NCI-H128 (cell line): ENCODE measurements around the gene CCDC28B.

ENCODE experiments used
- DNase-seq: peaks from one replicate; lab custom pipeline; 2025; ENCODE audit not compliant: unreplicated experiment; lab: John Stamatoyannopoulos, UW

Gene CCDC28B

DNA sequence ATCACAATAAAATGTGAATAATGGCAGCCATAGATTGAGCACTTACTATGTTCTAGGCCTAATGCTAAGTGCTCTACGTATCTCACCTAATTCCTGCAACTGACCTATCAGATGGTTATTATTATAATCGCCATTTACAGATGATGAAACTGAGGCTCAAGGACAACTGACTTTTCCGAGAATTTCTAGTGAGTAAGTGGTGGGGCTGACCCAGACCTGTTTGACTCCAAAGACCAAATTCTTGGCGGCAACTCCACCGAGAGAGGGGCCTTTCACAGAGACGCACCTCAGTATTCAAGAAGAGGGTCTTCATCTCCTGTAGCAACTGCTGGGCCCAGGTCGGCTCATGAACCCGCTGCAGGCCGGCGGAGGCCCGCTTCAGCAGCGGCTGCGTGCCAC, 21.2 kb downstream of the CCDC28B start:
- no peak for DNase-seq

DNA sequence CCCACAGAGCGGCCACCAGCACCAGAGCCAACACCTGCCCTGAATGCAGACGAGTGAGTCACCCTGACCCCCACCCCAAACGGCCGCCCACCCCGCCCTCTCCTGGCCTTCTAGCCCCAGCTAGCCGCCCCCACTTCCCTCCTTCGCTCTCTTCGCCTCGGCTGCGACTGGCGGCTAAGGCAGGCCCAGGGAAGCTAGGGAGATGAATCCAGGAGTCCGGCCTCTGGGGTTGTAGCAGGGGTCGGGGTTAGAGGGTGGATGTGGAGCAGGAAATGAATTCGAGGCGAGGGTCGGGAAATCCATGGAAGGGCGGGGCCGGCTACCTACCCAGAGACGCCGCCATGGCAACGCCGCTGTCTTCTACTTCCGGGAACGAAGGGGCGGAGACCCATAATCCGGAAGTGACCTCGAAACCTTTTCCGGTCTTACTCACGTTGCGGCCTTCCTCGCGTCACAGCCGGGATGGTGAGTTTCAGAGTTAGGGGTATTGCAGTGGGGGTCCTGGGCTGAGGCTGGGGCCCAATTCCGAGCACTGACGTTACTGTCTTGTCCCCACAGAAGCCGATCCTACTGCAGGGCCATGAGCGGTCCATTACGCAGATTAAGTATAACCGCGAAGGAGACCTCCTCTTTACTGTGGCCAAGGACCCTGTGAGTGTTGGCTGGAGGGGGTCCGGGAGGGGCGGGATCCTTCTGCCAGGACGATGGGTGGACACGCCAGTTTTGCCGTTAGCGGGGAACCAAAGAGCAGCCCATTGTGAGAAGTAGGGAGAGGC, 21.8 kb downstream of the CCDC28B start, which contains the start of the genes EIF3I and TMEM234:
EIF3I (plus strand) TSS at position 428 of the 776 bp plus-strand sequence; CDS start at position 463, 35 bp downstream.
TMEM234 (minus strand) TSS at position 374 of the 776 bp plus-strand sequence; CDS start at position 343, 31 bp downstream.
- DNase-seq = peak; percentile 86

DNA sequence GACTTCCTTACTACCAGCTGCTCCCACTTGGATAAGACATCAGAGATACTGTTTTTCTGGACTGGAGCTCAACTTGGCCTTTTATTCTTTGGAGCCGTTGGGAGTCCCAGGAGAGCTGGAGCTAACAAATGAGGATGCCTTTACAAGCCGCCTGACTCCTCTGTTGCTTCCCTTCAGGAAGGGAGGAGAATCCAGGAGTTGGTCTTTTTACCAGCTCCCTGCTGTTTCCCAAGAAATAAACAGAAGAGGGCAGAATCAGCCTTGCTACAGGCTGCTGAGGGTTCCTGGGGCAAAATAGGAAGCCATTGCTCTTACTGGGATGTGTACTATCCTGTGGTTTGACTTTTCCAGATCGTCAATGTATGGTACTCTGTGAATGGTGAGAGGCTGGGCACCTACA, 23.3 kb downstream of the CCDC28B start:
- no peak for DNase-seq

DNA sequence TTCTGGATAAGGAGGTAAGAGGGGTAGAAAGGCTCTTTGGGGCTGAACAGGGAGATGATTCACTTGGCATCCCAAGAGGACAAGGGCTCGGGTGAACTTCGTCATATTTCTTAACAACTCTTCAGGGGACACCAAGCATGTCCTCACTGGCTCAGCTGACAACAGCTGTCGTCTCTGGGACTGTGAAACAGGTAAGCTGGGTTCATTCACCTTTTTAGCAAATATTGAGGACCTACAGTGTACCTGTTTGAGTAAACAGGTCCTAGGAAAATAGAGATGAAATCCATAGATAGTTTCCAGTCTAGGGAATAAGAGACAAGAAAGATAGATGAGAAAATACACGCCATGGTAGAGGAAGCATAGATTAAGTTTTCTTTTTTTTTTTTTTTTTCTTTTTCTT, 23.9 kb downstream of the CCDC28B start:
- no peak for DNase-seq

DNA sequence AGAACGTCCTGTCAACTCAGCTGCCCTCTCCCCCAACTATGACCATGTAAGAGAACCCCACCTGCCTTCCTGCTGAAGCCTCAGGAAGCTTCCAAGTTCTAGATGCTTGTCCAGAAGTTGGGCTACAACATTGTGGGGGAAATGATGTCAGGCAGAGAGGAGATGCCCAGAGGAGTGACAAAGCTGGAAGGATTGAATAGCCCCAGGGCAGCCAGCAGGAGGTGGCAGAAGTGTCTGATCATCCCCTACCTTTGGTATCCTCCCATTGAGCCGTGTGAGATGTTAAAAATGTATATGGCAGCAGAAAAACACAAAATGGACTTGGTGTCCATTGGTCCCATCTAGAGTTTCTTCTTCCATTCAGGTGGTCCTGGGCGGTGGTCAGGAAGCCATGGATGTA, 28.4 kb downstream of the CCDC28B start:
- no peak for DNase-seq

DNA sequence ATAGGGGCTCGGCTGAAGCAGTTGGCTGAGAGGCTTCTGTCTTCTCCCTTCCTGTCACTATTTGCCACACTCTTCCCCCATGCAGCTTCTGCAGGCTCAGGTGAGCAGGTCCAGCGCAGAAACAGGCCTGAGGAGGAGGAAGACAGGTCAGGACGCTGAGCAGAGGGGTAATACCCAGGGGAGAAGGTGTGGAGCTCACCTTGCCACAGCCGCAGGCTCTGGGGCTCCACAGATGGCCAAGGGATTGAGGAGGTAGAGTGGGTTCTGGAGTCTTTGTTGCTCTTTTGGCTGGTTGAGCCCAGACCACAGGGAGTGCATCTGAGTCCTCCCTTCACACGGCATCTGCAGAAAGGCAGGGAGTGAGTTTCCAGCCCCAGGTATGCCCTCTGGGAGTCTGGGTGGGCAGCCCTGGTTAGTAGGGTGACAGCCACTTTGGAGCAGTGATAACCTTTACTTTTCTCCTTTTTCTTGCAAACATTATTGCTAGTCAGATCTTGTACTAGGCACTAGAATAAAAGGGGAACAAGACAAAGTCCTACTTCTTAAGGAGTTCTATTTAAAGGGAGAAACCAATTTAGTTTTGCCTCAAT, 31.5 kb downstream of the CCDC28B start:
- DNase-seq = no peak

DNA sequence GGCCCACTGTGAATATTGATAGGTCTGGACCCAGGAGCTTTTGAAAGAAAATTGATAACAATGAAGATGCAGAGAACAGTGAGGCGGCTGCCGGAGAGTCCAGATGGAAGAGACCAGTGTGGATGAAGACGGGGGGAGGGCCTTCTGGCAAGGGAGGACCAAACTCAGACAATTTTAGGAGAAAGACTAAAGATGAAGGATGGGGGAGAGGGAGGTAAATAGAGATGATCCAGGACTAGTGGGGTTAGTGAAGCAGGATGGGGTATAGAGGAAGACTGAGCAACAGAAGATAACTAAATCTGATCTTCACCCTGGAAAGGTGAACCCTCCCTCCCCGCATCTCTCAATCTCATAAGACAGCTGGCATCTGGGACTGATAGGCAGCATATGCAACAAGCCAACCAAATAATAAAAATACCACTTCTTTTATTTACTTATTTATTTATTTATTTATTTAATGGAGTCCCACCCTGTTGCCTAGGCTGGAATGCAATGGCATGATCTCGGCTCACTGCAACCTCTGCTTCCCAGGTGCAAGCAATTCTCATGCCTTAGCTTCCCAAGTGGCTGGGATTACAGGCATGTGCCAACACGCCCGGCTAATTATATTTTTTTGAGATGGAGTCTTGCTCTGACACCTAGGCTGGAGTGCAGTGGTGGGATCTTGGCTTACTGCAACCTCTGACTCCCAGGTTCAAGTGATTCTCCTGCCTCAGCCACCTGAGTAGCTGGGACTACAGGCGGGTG, 32.3 kb downstream of the CCDC28B start:
- DNase-seq = no peak

DNA sequence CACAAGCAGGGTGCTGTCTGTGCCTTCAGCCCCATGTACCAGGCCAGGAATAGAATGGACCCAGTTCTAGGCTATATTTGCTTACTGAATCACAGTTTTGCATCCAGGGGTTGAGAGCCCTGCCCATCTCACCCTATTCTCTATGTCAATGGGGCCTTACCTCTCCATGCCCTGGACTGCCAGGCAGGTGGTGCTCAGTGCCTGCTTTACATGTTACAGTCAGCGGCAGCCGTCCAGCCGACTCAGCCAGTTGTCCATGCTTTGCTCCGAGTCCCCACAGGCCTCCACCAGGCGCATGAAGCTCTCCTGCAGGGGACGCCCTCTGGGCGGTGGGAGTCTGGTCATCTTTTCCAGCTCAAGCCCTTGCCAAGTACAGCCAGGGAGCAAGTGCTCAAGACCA, 34.4 kb downstream of the CCDC28B start:
- no peak for DNase-seq

DNA sequence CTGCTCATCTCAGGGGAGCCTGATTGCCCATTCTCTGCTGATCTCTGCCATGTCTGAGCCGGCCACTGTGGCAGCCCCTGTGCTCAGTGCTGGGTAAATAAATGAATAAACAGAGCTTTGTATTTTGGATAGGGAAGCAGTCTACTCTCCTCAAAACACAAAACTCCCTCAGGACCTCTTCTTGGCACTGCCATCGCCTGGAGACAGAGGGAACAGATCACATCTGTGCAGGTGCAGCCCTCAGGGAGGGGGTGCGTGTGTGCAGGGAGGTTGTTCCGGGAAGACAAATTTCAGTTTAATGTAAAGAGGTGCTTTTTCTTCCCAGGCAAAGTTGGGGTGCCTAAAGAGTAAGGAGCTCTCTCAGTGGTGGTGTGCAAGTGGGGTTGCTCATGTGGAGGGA, 38.9 kb downstream of the CCDC28B start:
- peak; percentile 28 for DNase-seq

DNA sequence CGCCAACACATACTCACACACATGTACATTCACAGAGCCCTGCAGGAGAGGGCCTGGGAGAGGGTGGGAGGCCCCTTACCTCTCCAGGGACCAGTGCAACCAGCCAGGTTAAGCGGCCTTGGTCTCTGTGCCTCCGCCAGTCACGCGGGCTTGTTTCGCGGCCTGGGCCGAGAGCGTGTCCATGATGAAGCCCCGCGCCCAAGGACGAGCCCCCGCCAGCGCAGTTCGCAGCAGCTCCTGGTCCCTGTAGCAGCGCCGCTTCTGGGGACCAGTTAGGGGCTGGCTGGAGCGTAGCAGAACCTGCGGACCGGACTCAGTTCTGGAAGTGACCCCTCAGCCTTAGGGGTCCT, 39.4 kb downstream of the CCDC28B start:
- no peak for DNase-seq

DNA sequence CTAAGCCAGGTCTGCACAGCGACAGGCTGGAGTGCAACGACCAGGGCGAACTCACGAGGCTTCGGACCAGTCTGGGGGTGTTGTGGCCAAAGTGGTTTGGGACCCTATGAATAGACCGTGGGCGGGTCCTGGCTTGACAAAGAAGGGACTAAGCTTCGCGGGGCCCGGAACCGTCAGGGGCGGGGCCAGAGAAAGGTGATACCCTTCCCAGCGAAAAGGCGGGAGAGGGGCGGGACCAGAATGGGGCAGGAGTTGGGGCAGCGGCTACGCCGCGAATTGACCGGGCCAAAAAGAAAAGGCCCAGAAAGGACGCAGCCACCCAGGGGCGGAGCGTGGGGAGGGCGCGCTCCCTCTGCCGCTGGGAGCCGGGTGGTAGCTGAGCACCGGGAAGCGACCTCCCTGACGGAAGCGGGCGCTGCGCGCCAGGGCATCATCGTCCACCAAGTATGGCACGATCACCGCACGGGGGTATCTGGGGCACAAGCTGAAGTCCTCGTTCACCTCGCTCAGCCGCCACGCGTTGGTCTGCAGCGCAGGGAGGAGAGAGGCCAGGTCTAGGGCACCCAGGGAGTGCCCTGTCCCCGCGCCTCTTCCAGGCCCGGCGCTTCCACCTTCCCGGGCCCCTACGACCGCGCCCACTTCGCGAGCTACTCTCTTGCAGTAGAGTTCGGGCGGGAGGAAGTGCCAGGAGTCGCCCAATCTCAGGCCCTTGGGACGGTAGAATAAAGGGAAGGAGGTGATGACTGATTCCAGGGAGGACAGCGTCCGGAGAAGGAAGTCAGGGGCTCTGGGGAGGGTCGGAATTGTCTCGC, 40.0 kb downstream of the CCDC28B start:
- DNase-seq = peak; percentile 89

DNA sequence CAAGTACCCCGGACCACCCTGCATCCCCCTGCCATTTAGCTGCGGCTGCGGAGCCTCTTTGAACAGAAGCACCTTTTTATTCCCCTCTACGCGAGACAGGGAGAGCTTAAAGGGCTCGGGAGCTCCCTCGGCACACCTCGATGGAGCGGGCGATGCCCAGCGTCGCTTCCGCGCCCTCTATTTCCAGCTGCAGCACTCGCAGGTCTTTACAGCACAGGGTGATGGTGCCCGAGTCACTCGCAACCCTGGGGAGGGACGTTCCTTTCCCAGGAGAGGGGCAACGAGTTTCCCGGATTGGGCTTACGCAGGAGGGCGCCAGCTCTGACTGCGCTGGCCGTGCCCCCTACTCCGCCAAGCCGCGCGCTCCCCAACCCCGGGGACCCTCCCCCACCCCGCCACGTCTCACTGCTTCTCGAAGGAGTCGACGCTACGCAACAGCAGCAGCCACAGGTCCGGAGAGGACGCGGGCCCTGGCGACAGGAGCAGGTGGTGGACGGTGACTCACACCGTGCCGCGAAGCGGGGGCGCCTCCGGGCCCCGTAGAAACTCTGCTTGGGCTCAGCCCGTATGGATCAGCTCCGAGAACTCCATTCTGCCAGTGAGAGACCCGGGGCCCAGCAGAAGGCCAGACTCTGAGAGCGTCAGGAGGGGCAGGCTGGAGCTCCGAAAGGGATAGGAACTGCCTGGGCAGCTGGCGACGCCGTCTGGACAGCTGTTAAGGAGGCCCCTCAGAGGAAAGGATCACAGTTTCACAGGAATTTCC, 40.8 kb downstream of the CCDC28B start:
- DNase-seq = peak; percentile 76

DNA sequence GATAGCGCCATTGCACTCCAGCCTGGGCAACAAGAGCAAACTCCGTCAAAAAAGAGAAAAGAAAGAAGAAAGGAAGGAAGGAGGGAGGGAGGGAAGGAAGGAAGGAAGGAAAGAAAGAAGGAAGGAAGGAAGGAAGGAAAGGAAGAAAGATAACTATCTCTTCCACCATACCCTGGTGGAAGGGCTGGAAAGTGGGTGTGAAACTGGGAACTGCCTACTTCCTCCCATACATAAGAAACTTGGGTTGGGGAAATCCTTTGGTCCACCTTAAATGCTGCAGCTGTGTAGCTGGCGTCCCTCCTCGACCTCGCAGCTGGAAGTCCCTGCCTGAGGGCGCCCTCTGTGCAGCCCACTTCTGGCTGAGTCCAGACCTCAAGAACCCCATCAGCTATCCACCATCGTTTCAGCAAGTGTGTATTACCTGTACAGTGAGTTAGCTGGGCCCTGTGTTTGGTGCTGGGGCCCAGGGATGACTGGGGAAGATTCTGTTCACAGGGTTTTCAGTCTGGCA, 42.0 kb downstream of the CCDC28B start:
- DNase-seq = no peak

DNA sequence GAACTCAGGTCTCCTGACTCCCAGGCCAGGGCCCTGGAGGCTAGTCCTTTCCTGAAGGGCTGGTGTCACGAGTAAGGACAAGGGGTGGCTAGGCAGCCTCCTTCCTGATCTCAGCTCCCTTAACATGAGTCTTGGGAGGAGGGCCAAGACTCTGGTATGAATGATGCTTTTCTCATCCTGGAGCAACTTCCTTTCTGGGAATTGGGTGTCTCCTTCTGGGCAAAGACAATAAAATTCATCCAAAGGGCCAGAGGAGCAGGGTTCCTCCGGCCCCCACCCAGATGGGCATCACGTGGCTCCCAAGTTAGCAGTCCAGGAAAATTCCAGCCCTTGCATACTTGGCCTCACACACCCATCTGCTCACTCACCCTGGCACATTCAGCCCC, 46.5 kb downstream of the CCDC28B start, which contains the start of gene FAM167B:
FAM167B (plus strand) TSS at position 335 of the 386 bp plus-strand sequence. CDS start 200 bp downstream, outside the sequence.
- DNase-seq = no peak

DNA sequence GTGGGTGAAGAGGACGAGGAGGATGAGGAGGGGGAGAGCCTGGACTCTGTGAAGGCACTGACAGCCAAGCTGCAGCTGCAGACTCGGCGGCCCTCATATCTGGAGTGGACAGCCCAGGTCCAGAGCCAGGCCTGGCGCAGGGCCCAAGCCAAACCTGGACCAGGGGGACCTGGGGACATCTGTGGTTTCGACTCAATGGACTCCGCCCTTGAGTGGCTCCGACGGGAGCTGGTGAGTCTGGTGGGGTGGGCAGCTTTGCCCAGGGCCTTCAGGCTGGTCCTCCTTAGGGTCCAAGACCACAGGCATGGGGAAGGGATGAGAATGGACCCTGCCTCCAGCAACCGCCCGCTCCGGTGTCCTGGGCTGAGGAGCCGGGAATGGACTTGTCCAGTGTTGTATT, 47.1 kb downstream of the CCDC28B start:
- no peak for DNase-seq

DNA sequence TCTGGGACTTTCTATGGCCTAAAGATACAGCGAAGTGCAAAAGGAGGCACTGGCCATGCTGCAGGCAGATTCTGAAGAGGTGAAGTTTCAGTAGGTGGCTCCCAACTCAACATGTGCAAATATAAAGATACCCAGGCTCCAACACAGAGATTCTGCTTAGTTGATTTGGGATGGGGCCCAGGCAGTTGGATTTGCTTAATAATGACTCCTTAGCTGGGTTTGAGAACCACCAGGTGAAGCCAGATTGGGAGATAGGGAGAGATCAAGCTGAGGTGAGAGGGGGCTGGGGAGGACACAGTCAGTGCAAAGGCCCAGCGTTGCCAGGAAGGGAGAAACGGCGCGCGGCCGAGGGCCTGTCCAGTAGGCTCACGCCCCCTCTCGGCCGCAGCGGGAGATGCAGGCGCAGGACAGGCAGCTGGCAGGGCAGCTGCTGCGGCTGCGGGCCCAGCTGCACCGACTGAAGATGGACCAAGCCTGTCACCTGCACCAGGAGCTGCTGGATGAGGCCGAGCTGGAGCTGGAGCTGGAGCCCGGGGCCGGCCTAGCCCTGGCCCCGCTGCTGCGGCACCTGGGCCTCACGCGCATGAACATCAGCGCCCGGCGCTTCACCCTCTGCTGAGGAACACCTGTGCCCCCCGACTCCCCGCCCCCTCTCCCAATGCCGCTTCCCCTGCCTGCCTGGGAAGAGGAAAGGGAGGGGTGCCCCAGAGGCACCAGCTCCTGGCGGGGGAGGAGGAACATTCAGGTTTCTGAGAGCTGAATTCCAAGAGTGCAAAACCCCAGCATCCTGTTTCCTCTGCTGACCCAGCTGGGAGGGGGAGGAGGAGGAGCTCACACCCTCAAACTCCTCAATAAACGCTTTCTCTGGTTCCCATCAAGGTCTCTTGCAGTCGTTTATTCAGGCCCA, 47.8 kb downstream of the CCDC28B start:
- peak; percentile 28 for DNase-seq

DNA sequence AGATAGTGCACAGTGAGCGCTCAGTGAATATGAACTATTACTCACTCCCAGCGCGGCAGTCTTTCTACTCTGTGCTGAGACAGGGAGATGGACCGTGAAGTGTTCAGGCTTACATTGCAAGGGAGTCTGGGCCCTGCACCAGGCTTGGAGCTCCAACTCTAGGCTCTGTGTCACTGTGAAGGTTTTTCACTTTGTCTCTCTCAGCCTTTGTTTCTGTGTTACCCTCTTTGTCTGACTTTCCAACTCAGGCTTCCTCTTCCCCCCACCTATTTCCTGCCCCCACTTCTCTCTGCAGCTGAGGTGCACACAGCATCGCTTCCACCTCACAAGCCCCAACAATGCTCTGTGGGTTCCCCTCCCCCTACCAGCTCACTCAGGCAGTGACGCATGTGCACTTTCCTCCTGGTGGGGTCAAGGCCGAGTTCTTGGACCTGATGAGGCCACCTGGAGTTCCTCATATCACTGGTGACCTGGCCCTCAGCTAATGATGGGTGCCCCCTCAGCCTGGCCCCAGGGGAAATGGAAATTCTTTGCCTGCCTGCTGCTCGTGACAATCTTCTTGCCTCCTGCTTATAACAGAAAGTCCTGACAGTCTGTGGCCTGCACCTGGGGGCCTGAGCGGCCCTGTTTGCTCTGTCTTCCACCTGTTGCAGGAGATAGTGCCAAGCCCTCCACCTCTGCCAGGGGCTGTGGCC, 49.6 kb downstream of the CCDC28B start:
- no peak for DNase-seq
